Ishikawa (cell line): ENCODE data around the gene MRPL48.

ENCODE experiments used
- CEBPB ChIP-seq: IDR thresholded peaks from 2 replicates; pipeline ENCODE4 v1.6.1; 2012
- CREB1 ChIP-seq: IDR thresholded peaks from 2 replicates; pipeline ENCODE4 v1.6.1; 2012; ENCODE audit warnings: low read depth
- EGR1 ChIP-seq: IDR thresholded peaks from 2 replicates; pipeline ENCODE4 v1.6.1; 2012
- EP300 ChIP-seq: IDR thresholded peaks from 2 replicates; pipeline ENCODE4 v1.6.1; 2012; ENCODE audit warnings: borderline replicate concordance
- FOXM1 ChIP-seq: IDR thresholded peaks from 2 replicates; pipeline ENCODE4 v1.6.1; 2012; ENCODE audit warnings: low read depth, borderline replicate concordance
- MAX ChIP-seq: IDR thresholded peaks from 2 replicates; pipeline ENCODE4 v1.6.1; 2012
- NFIC ChIP-seq: IDR thresholded peaks from 2 replicates; pipeline ENCODE4 v1.6.1; 2012
- RAD21 ChIP-seq: IDR thresholded peaks from 2 replicates; pipeline ENCODE4 v1.6.1; 2012; ENCODE audit warnings: low read depth
- TAF1 ChIP-seq: IDR thresholded peaks from 2 replicates; pipeline ENCODE4 v1.6.1; 2012; ENCODE audit warnings: low read depth, mild to moderate bottlenecking
- TCF12 ChIP-seq: IDR thresholded peaks from 2 replicates; pipeline ENCODE4 v1.6.1; 2012; ENCODE audit warnings: low read depth
- TEAD4 ChIP-seq: IDR thresholded peaks from 2 replicates; pipeline ENCODE4 v1.6.1; 2012
- YY1 ChIP-seq: IDR thresholded peaks from 2 replicates; pipeline ENCODE4 v1.6.1; 2012; ENCODE audit warnings: low read depth
- ZBTB7A ChIP-seq: IDR thresholded peaks from 2 replicates; pipeline ENCODE4 v1.6.1; 2012; ENCODE audit warnings: low read depth
- TF ChIP-seq, protein P1 (sequence below): IDR thresholded peaks from 2 replicates; pipeline ENCODE4 v1.6.1; 2012; ENCODE audit warnings: low read depth, mild to moderate bottlenecking
- TF ChIP-seq, protein P2 (sequence below): IDR thresholded peaks from 2 replicates; pipeline ENCODE4 v1.6.1; 2012

MRPL48 gene

DNA sequence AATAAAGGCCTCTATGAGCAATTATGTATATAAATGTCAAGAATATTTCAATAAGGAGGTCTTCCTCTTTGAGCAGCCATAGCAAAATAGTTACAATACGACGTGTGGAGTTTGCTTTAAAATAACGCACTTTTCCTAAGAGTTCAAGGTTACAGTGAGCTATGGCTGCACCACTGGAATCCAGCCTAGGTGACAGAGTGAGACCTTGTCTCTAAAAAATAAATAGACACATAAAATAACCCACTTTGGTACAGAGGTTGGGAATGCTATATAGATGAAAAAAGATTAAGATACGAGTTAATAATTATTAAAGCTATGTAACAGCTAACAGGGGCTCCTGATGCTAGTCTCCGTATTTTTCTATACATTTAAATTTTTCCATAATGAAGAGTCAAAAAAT, 39.4 kb upstream of the MRPL48 start:
- TF ChIP-seq CREB1 (no peak), YY1 (no peak), CEBPB (no peak), TEAD4 (no peak), ZBTB7A (no peak), EGR1 (no peak), TCF12 (no peak), MAX (no peak), TAF1 (no peak), RAD21 (no peak), NFIC (no peak)
- TF ChIP-seq, protein P1, sequence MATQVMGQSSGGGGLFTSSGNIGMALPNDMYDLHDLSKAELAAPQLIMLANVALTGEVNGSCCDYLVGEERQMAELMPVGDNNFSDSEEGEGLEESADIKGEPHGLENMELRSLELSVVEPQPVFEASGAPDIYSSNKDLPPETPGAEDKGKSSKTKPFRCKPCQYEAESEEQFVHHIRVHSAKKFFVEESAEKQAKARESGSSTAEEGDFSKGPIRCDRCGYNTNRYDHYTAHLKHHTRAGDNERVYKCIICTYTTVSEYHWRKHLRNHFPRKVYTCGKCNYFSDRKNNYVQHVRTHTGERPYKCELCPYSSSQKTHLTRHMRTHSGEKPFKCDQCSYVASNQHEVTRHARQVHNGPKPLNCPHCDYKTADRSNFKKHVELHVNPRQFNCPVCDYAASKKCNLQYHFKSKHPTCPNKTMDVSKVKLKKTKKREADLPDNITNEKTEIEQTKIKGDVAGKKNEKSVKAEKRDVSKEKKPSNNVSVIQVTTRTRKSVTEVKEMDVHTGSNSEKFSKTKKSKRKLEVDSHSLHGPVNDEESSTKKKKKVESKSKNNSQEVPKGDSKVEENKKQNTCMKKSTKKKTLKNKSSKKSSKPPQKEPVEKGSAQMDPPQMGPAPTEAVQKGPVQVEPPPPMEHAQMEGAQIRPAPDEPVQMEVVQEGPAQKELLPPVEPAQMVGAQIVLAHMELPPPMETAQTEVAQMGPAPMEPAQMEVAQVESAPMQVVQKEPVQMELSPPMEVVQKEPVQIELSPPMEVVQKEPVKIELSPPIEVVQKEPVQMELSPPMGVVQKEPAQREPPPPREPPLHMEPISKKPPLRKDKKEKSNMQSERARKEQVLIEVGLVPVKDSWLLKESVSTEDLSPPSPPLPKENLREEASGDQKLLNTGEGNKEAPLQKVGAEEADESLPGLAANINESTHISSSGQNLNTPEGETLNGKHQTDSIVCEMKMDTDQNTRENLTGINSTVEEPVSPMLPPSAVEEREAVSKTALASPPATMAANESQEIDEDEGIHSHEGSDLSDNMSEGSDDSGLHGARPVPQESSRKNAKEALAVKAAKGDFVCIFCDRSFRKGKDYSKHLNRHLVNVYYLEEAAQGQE, result no peak
- TF ChIP-seq, protein P2, sequence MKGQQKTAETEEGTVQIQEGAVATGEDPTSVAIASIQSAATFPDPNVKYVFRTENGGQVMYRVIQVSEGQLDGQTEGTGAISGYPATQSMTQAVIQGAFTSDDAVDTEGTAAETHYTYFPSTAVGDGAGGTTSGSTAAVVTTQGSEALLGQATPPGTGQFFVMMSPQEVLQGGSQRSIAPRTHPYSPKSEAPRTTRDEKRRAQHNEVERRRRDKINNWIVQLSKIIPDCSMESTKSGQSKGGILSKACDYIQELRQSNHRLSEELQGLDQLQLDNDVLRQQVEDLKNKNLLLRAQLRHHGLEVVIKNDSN, result no peak

DNA sequence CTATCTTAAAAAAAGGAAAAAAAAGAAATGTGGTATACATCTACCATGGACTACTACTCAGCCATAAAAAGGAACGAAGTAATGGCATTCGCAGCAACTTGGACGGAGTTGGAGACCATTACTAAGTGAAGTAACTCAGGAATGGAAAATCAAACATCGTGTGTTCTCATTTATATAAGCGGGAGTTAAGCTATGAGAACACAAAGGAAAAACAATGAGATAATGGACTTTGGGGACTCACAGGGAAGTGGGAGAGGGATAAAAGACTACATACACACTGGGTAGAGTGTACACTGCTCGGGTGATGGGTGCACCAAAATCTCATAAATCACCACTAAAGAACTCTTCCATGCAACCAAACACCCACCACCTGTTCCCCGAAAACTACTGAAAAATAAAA, 38.6 kb upstream of the MRPL48 start:
- no peak for TF ChIP-seq EGR1
- no peak for TF ChIP-seq TAF1
- TF ChIP-seq TEAD4, result no peak
- TF ChIP-seq ZBTB7A, result no peak
- no peak for TF ChIP-seq CEBPB
- no peak for TF ChIP-seq EP300
- no peak for TF ChIP-seq TCF12
- TF ChIP-seq, protein P1, result no peak
- TF ChIP-seq CREB1, result no peak
- no peak for TF ChIP-seq FOXM1
- TF ChIP-seq RAD21, result no peak
- TF ChIP-seq MAX, result no peak

DNA sequence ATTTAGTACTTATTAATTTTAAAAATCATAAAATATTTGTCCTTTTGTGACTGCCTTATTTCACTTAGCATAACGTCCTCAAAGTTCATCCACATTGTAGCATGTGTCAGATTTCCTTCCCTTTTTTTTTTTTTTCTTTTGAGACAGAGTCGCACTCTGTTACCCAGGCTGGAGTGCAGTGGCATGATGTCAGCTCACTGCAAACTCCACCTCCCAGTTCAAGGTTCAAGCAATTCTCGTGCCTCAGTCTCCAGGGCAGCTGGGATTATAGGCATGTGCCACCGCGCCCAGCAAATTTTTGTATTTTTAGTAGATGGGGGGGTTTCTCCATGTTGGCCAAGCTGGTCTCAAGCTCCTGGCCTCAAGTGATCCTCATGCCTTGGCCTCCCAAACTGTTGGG, 37.4 kb upstream of the MRPL48 start:
- TF ChIP-seq NFIC (no peak), RAD21 (no peak), TCF12 (no peak), CEBPB (no peak), ZBTB7A (no peak), CREB1 (no peak), FOXM1 (no peak), EP300 (no peak), TEAD4 (no peak), YY1 (no peak), EGR1 (no peak), MAX (no peak), TAF1 (no peak)
- TF ChIP-seq, protein P1, result no peak
- TF ChIP-seq, protein P2, result no peak

- TF ChIP-seq NFIC (no peak), EP300 (no peak), YY1 (no peak), TEAD4 (no peak), TCF12 (no peak), RAD21 (no peak)
- TF ChIP-seq, protein P2, result no peak
These were observed 35.3 kb upstream of the MRPL48 start for GRCh38 chr11:73752216-73752867.
